BE2C (cell line): ENCODE results near the gene AGBL1.

ENCODE experiments used
- DNase-seq: peaks from one replicate; pipeline ENCODE4 v3.0.0-alpha.2; 2020
- H3K27me3 ChIP-seq: fragments of 250-450 bp; sonication (Bioruptor Pico); 2 replicates; pipeline ENCODE4 v1.5.1; 2020; ENCODE audit warnings: mild to moderate bottlenecking
- H3K36me3 ChIP-seq: fragments of 250-450 bp; sonication (Bioruptor Pico); 2 replicates; pipeline ENCODE4 v1.5.1; 2020; ENCODE audit warnings: mild to moderate bottlenecking
- H3K4me1 ChIP-seq: fragments of 250-450 bp; sonication (Bioruptor Pico); 2 replicates; pipeline ENCODE4 v1.5.1; 2020
- H3K4me3 ChIP-seq: 2 replicates; pipeline ENCODE4 v1.5.1; 2011; ENCODE audit warnings: low read depth, low read length
- H3K9me3 ChIP-seq: fragments of 250-450 bp; sonication (Bioruptor Pico); 2 replicates; pipeline ENCODE4 v1.5.1; 2020
- CTCF ChIP-seq: IDR thresholded peaks from 2 replicates; pipeline ENCODE4 v1.5.1; 2012; ENCODE audit warnings: mild to moderate bottlenecking, low read depth, low read length

AGBL1 gene

GRCh38 chr15:86830304-86830703, 750.6 kb downstream of the AGBL1 start:
- H3K4me3 ChIP-seq, result no peak overlapping the region
- no peaks in the 10 kb centered on the region for H3K27me3 ChIP-seq
- TF ChIP-seq CTCF, result no peak
- DNase-seq, result no peak
- no peaks in the 10 kb centered on the region for H3K36me3 ChIP-seq
- no peaks in the 10 kb centered on the region for H3K9me3 ChIP-seq
- no peaks in the 10 kb centered on the region for H3K4me1 ChIP-seq

GRCh38 chr15:86833595-86833994, 753.9 kb downstream of the AGBL1 start:
- Histone ChIP-seq H3K4me1 (no peaks in the 10 kb centered on the region), H3K27me3 (no peaks in the 10 kb centered on the region), H3K9me3 (no peaks in the 10 kb centered on the region), H3K36me3 (no peaks in the 10 kb centered on the region), H3K4me3 (no peak overlapping the region)
- no peak for DNase-seq
- no peak for TF ChIP-seq CTCF

- Histone ChIP-seq H3K27me3 (no peaks in the 10 kb centered on the region), H3K4me1 (no peaks in the 10 kb centered on the region), H3K4me3 (no peak overlapping the region), H3K9me3 (no peaks in the 10 kb centered on the region), H3K36me3 (no peaks in the 10 kb centered on the region)
- DNase-seq, result no peak
- TF ChIP-seq CTCF, result no peak
These were observed 754.6 kb downstream of the AGBL1 start for GRCh38 chr15:86834115-86834863.

- no peak overlapping the region for H3K4me3 ChIP-seq
- no peak for DNase-seq
- no peaks in the 10 kb centered on the region; the same call in 1 of the 2 replicates for H3K9me3 ChIP-seq
- H3K36me3 ChIP-seq, result no peaks in the 10 kb centered on the region
- no peaks in the 10 kb centered on the region for H3K4me1 ChIP-seq
- H3K27me3 ChIP-seq, result no peaks in the 10 kb centered on the region
- TF ChIP-seq CTCF, result no peak
These were observed 757.8 kb downstream of the AGBL1 start for GRCh38 chr15:86837294-86838061.

GRCh38 chr15:86839502-86839901, 759.8 kb downstream of the AGBL1 start:
- DNase-seq, result no peak
- no peaks in the 10 kb centered on the region; the same call in 1 of the 2 replicates for H3K9me3 ChIP-seq
- H3K36me3 ChIP-seq, result no peaks in the 10 kb centered on the region
- no peak for TF ChIP-seq CTCF
- no peaks in the 10 kb centered on the region for H3K4me1 ChIP-seq
- H3K27me3 ChIP-seq, result no peaks in the 10 kb centered on the region
- no peak overlapping the region for H3K4me3 ChIP-seq

- Histone ChIP-seq H3K4me3 (no peak overlapping the region), H3K36me3 (no peaks in the 10 kb centered on the region), H3K4me1 (no peaks in the 10 kb centered on the region), H3K27me3 (no peaks in the 10 kb centered on the region), H3K9me3 (no peaks in the 10 kb centered on the region; the same call in 1 of the 2 replicates)
- no peak for DNase-seq
- no peak for TF ChIP-seq CTCF
These were observed 761.3 kb downstream of the AGBL1 start for GRCh38 chr15:86840996-86841395.
